Keratinocyte (primary cell): ENCODE results near the gene POP4.

ENCODE experiments used
- EZH2 ChIP-seq: IDR thresholded peaks from one replicate; pipeline ENCODE4 v1.6.1; 2012; ENCODE audit warnings: inconsistent platforms, mild to moderate bottlenecking, low read length, moderate library complexity
- TF ChIP-seq, protein P1 (sequence below), 3 experiments: IDR thresholded peaks in 1 of 3; conservative IDR thresholded peaks in 1 of 3; optimal IDR thresholded peaks in 1 of 3; 2 replicates in 2 of 3; 3 replicates in 1 of 3; pipeline versions ENCODE3 to v1.5.1; 2011; ENCODE audit warnings: low read length in 3 of 3, mild to moderate bottlenecking in 3 of 3, moderate library complexity in 2 of 3, control low read depth in 1 of 3, inconsistent platforms in 1 of 3; ENCODE audit not compliant: insufficient read depth in 2 of 3; ENCODE audit errors: extremely low read depth in 1 of 3

DNA sequence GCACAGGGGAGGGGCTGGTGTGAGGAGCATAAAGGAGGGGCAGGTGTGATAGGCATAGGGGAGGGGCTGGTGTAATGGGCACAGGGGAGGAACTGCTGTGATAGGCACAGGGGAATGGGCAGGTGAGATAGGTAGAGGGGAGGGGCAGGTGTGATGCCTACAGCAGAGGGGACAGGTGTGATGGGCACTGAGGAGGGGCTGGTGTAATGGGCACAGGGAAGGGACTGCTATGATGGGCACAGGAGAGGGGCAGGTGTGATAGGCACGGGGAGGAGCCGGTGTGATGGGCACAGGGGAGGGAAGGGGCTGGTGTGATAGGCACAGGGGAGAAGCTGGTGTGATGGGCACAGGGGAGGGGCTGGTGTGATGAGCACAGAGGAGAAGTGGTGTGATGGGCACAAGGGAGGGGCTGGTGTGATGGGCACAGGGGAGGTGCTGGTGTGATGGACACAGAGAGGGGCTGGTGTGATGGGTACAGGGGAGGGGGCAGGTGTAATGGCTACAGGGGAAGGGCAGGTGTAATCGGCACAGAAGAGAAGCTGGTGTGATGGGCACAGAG is 39.5 kb upstream of the POP4 start:
- TF ChIP-seq, protein P1, sequence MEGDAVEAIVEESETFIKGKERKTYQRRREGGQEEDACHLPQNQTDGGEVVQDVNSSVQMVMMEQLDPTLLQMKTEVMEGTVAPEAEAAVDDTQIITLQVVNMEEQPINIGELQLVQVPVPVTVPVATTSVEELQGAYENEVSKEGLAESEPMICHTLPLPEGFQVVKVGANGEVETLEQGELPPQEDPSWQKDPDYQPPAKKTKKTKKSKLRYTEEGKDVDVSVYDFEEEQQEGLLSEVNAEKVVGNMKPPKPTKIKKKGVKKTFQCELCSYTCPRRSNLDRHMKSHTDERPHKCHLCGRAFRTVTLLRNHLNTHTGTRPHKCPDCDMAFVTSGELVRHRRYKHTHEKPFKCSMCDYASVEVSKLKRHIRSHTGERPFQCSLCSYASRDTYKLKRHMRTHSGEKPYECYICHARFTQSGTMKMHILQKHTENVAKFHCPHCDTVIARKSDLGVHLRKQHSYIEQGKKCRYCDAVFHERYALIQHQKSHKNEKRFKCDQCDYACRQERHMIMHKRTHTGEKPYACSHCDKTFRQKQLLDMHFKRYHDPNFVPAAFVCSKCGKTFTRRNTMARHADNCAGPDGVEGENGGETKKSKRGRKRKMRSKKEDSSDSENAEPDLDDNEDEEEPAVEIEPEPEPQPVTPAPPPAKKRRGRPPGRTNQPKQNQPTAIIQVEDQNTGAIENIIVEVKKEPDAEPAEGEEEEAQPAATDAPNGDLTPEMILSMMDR (optimal IDR thresholded peaks at IDR 0.05 in 1 of 3, IDR thresholded peaks at IDR 0.05 in 1 of 3, conservative IDR thresholded peaks at IDR 0.05 in 1 of 3; ENCODE audit: extremely low read depth in 1 of 3, insufficient read depth in 2 of 3, low read length in 3 of 3) = no peak
- no peak for TF ChIP-seq EZH2
